Melanocyte of skin (primary cell): ENCODE measurements around the gene OR11G2. TPM values are rescaled to one million over a fixed set of nuclear protein-coding genes. Genes with fewer than 3 reads are reported as not detected.

ENCODE experiments used
- small RNA-seq, 2 donors: library from RNA; depleted of rRNA; stranded (forward); fragments of <200 nt; gene quantifications; one replicate each; pipeline ENCODE3, GENCODE V24; 2012
- total RNA-seq, 2 donors: library from RNA; depleted of rRNA; stranded (reverse); fragments of >200 nt; gene quantifications; 2 replicates each; pipeline ENCODE4 v1.2.3, GENCODE V29; 2012

OR11G2 gene
- not detected for total RNA-seq

GRCh38 chr14:20190596-20190995, at the start of gene OR11G2:
Gene OR11G2 (plus strand): TSS chr14:20190896. CDS start chr14:20197438, 6,542 bp downstream.

GRCh38 chr14:20223410-20223809, 32.7 kb downstream of the OR11G2 start, which contains the start of gene OR11H6:
Gene OR11H6 (plus strand): TSS chr14:20223710. CDS start chr14:20223710, 0 bp downstream.

DNA sequence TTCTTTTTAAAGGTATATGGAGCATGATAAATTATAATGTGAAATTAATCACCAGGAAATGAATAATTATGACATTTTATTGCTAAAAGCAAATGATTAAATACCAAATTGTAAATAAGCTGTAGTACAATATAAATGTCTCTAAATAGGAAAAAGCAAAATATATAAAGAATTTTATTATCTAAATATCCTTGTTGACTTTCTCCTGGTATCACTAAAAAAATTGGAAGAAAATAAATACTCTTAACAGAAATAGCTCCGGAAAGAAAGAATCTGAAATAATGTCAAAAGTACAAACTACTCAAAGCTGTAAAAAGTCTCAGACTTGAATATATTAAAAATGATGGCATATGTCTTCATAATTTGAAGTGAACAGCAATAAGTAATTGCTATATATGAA, 38.0 kb downstream of the OR11G2 start, which contains the start of gene OR11H7:
OR11H7 (plus strand) TSS at position 301 of the 400 bp plus-strand sequence.

Small RNA genes within 50 kb of the gene (small RNA-seq; reads per million reads assigned to genes)
- gene GTF2IP22, result 0 reads per million in 2 donors

Other genes with a start within 250 kb of the OR11G2 start
- not detected for gene OR4K15, start 215.3 kb upstream of the OR11G2 start, total RNA-seq
- not detected for gene OR4Q2, start 188.7 kb upstream of the OR11G2 start, total RNA-seq
- gene OR4K14, start 171.6 kb upstream of the OR11G2 start, total RNA-seq, result not detected
- gene OR4K13, start 154.9 kb upstream of the OR11G2 start, total RNA-seq, result not detected
- gene OR4L1, start 130.9 kb upstream of the OR11G2 start, total RNA-seq, result not detected
- not detected for gene OR4K17, start 80.2 kb upstream of the OR11G2 start, total RNA-seq
- not detected for gene OR4N5, start 52.1 kb upstream of the OR11G2 start, total RNA-seq
- not detected for gene OR11H6, start 32.8 kb downstream of the OR11G2 start, total RNA-seq
- gene OR11H7, start 38.1 kb downstream of the OR11G2 start, total RNA-seq, result not detected
- gene OR11H4, start 48.4 kb downstream of the OR11G2 start, total RNA-seq, result not detected
- 10 to 100 TPM; 17.2 to 22.3 TPM for gene TTC5, start 115.1 kb downstream of the OR11G2 start, total RNA-seq
- 10 to 100 TPM; 17.6 to 32.6 TPM for gene CCNB1IP1, start 142.4 kb downstream of the OR11G2 start, total RNA-seq
- 10 to 100 TPM; 11.0 to 18.6 TPM for gene PARP2, start 152.7 kb downstream of the OR11G2 start, total RNA-seq
- 10 to 100 TPM; 17.3 to 23.4 TPM for gene TEP1, start 222.6 kb downstream of the OR11G2 start, total RNA-seq
- gene KLHL33, start 245.3 kb downstream of the OR11G2 start, total RNA-seq, result under 1 TPM; under 0.01 to 0.34 TPM